ENCODE data around the gene GABRD.

DNA sequence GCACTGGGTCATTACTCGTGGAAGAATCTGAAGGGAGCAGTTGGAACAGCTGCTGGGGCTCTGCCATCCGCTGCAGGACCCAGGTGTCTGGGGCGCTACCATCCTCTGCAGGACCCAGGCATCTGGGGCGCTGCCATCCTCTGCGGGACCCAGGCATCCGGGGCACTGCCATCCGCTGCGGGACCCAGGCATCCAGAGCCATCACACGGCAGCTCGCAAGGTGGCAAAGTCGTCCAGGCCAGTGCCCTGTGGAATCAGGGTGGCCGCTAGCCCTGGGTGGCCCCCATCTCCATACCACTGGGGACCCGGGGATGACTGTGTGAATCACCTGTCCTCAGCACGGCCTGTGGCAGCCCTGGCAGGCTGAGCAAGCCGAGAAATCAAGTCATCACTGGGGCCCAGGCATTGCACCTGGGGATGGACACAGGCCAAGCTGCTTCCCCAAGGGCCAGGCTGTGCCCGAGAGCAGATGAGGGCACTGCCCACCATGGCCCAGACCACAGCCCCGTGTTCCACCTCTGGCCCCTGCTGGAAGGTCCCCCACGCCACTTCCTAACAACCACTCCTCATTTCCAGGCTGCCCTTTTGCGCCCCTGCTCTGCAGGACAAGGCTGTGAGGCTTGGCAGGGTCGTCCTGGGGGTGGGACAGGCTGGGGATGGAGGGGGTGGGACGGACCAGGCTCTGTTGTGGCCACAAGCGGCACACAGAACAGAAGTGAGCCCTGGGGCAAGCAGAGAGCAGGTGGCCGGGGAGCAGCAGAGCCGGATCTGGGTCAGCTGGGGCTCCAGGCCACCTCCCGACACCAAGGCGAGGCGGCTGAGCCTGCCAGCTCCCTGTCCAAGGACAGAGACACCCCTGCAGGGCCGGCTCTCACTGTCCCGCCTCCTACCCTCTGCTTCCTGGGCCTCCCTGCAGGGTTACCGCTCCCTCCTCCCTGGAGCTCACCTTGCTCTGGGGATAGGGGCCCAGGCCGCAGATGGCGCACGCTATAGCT, 12.7 kb downstream of the GABRD start:
- no peak for TF ChIP-seq SUZ12 (IDR thresholded peaks at IDR 0.05; ENCODE audit: extremely low read depth, insufficient read depth, insufficient read length)
- TF ChIP-seq YY1 (IDR thresholded peaks at IDR 0.05; ENCODE audit: insufficient read depth, insufficient read length): no peak
- no peak for TF ChIP-seq ZNF274 (IDR thresholded peaks at IDR 0.05; ENCODE audit: low read depth, low read length)

Measured in NT2/D1 (cell line).